ENCODE data around the gene NEK10. TPM values are rescaled to one million over a fixed set of nuclear protein-coding genes. Genes with fewer than 3 reads are reported as not detected.

Gene NEK10
- polyA plus RNA-seq, 1 experiment: 2.5 TPM

GRCh38 chr3:27089645-27090044, 279.5 kb downstream of the NEK10 start:
- TF ChIP-seq CTCF (IDR thresholded peaks at IDR 0.05; ENCODE audit: insufficient read depth, low read depth, low read length): no peak
- H3K27me3 ChIP-seq (ENCODE audit: control insufficient read depth, insufficient read depth, low read length): no peaks in the 10 kb centered on the region
- ChIA-PET CTCF (interaction anchor here (1.0 kb wide), 1 partner anchor 41 kb away, joined by 4 read pairs; no protein-coding TSS in a partner anchor), POLR2A (no interaction called here)
- no peak overlapping the region for H3K4me3 ChIP-seq (ENCODE audit: low read depth, low read length)
- no peak for DNase-seq (ENCODE audit: low read depth)
- no peaks in the 10 kb centered on the region for H3K36me3 ChIP-seq (ENCODE audit: control insufficient read depth, insufficient read depth, low read length)

DNA sequence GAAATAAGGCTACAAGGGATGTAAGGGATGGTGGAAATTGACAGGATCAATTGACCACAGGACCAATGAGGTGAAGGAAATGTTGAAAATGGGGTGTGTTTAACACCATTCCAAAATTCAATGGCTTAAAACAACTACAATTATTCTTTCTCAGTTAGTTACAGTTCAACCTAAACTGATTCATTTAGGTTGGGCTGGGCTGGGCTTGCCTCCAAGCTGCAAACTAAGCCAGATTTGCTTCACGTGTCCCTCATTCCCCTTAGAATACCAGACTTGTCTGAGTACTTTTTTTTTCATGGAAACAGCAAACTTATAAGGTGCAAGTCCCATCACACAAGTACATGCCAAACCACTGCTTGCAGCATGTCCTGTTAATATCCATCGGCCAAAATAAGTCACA, 280.1 kb downstream of the NEK10 start:
- CTCF ChIA-PET: no interaction called here

GRCh38 chr3:27085829-27086730, 283.1 kb downstream of the NEK10 start:
- Histone ChIP-seq H3K27me3 (ENCODE audit: control insufficient read depth, insufficient read depth, low read length) (no peaks in the 10 kb centered on the region), H3K4me3 (ENCODE audit: low read depth, low read length) (no peak overlapping the region), H3K36me3 (ENCODE audit: control insufficient read depth, insufficient read depth, low read length) (no peaks in the 10 kb centered on the region)
- no peak for DNase-seq (ENCODE audit: low read depth)
- ChIA-PET POLR2A (no interaction called here), CTCF (interaction anchor here (0.6 kb wide), 1 partner anchor 29 kb away, joined by 3 read pairs; no protein-coding TSS in a partner anchor)
- no peak for TF ChIP-seq CTCF (IDR thresholded peaks at IDR 0.05; ENCODE audit: insufficient read depth, low read depth, low read length)

More for the DNA sequence above, 280.1 kb downstream of the NEK10 start:
- Histone ChIP-seq H3K36me3 (ENCODE audit: control insufficient read depth, insufficient read depth, low read length) (no peaks in the 10 kb centered on the region), H3K4me3 (ENCODE audit: low read depth, low read length) (no peak overlapping the region), H3K27me3 (ENCODE audit: control insufficient read depth, insufficient read depth, low read length) (no peaks in the 10 kb centered on the region)
- POLR2A ChIA-PET: no interaction called here
- no peak for DNase-seq (ENCODE audit: low read depth)
- TF ChIP-seq CTCF (IDR thresholded peaks at IDR 0.05; ENCODE audit: insufficient read depth, low read depth, low read length): no peak

GRCh38 chr3:27081992-27082607, 287.1 kb downstream of the NEK10 start:
- CTCF ChIA-PET: interaction anchor here (1.0 to 1.3 kb wide), 2 partner anchors 24 to 171 kb away, joined by 3 to 4 read pairs; no protein-coding TSS in a partner anchor
- no peaks in the 10 kb centered on the region for H3K36me3 ChIP-seq (ENCODE audit: control insufficient read depth, insufficient read depth, low read length)
- no peak for TF ChIP-seq CTCF (IDR thresholded peaks at IDR 0.05; ENCODE audit: insufficient read depth, low read depth, low read length)
- H3K4me3 ChIP-seq (ENCODE audit: low read depth, low read length): no peak overlapping the region
- no peak for DNase-seq (ENCODE audit: low read depth)
- H3K27me3 ChIP-seq (ENCODE audit: control insufficient read depth, insufficient read depth, low read length): no peaks in the 10 kb centered on the region
- POLR2A ChIA-PET: no interaction called here

GRCh38 chr3:27081566-27081965, 287.6 kb downstream of the NEK10 start:
- ChIA-PET CTCF (interaction anchor here (1.3 kb wide), 1 partner anchor 25 kb away, joined by 4 read pairs; no protein-coding TSS in a partner anchor), POLR2A (no interaction called here)
- no peak for TF ChIP-seq CTCF (IDR thresholded peaks at IDR 0.05; ENCODE audit: insufficient read depth, low read depth, low read length)
- no peak for DNase-seq (ENCODE audit: low read depth)
- Histone ChIP-seq H3K27me3 (ENCODE audit: control insufficient read depth, insufficient read depth, low read length) (no peaks in the 10 kb centered on the region), H3K36me3 (ENCODE audit: control insufficient read depth, insufficient read depth, low read length) (no peaks in the 10 kb centered on the region), H3K4me3 (ENCODE audit: low read depth, low read length) (no peak overlapping the region)
